Measurements from ENCODE around the gene C6orf47.
A peak's percentile ranks its signal among the peaks of the same experiment; 100 is the strongest.

The C6orf47 gene

GRCh38 chr6:31620586-31621319, 39.8 kb downstream of the C6orf47 start, which contains the start of gene PRRC2A:
Gene PRRC2A, plus strand, starts transcription at chr6:31620715. Its CDS starts 2,075 bp downstream, at chr6:31622790.
- H3K4me3 ChIP-seq (replicated peaks; ENCODE audit: low read depth, low read length): peak within 1 kb of the TSS; percentile 92
- TF ChIP-seq, protein P1, sequence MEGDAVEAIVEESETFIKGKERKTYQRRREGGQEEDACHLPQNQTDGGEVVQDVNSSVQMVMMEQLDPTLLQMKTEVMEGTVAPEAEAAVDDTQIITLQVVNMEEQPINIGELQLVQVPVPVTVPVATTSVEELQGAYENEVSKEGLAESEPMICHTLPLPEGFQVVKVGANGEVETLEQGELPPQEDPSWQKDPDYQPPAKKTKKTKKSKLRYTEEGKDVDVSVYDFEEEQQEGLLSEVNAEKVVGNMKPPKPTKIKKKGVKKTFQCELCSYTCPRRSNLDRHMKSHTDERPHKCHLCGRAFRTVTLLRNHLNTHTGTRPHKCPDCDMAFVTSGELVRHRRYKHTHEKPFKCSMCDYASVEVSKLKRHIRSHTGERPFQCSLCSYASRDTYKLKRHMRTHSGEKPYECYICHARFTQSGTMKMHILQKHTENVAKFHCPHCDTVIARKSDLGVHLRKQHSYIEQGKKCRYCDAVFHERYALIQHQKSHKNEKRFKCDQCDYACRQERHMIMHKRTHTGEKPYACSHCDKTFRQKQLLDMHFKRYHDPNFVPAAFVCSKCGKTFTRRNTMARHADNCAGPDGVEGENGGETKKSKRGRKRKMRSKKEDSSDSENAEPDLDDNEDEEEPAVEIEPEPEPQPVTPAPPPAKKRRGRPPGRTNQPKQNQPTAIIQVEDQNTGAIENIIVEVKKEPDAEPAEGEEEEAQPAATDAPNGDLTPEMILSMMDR (IDR thresholded peaks at IDR 0.05; ENCODE audit: low read length, missing control alignments): no peak
- peak; percentile 61 for DNase-seq (ENCODE audit: low read depth)

DNA sequence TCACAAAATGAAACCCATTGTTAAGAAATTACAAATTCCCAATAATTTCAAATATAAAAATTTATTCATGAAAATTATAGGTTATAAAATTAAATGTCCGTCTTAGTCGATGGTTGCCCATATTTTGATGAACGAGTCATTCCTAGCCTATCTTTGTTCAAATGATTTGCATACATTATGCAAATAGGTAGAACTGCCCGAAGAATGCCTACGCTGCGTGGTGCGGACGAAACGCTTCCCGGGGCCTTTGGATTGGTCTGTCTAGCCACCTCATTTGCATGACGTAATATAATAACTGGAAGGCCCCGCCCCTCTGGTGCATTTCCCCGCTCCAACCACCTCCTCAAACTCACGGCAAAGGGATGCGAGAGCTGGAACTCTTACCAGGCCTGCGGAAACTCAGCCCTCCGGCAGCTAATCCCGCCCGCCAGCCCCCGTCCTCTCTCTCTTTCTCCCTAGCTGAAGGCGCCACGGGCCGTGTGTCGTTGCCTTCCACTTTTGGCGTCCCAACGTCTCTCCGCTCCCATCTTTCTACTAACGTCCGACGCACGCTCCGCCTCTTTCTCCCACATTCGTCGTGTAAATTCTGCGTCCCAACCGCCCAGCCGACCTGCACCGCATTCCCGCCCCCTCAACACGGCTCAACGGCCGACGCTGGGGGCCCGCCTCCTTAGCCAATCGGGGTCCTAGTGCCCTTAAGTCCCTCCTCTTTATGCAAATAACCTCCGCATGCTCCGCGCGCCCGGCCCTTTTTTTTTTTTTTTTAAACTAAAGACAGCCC, 40.6 kb downstream of the C6orf47 start:
- peak; percentile 99 for DNase-seq (ENCODE audit: low read depth)
- H3K4me3 ChIP-seq (replicated peaks; ENCODE audit: low read depth, low read length): peak overlapping the region; percentile 92
- TF ChIP-seq, protein P1 (IDR thresholded peaks at IDR 0.05; ENCODE audit: low read length, missing control alignments): no peak

- no peak for DNase-seq (ENCODE audit: low read depth)
- H3K4me3 ChIP-seq (replicated peaks; ENCODE audit: low read depth, low read length): no peak overlapping the region
- TF ChIP-seq, protein P1 (IDR thresholded peaks at IDR 0.05; ENCODE audit: low read length, missing control alignments): no peak
These were observed 43.6 kb downstream of the C6orf47 start for GRCh38 chr6:31617010-31617409.

DNA sequence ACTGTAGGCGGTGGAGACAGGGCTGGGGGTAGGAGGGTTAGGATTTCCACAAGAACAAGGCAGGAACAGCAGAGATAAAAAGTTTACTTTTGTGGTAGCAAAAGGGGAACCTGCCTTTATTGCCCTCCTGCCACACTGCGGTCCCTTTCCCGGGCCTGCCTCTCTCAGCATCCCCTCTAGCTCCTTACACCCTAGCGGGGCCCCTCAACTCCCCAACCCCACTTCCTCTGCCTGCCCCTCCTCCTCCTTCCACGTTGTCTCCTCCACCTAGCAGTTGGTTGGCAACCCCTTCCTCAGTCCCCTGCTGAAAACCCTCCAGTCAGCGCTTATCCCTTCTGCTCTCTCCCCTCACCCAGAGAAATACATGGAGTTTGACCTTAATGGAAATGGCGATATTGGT, 44.8 kb downstream of the C6orf47 start:
- DNase-seq (ENCODE audit: low read depth): no peak
- TF ChIP-seq, protein P1 (IDR thresholded peaks at IDR 0.05; ENCODE audit: low read length, missing control alignments): no peak
- H3K4me3 ChIP-seq (replicated peaks; ENCODE audit: low read depth, low read length): no peak overlapping the region

DNA sequence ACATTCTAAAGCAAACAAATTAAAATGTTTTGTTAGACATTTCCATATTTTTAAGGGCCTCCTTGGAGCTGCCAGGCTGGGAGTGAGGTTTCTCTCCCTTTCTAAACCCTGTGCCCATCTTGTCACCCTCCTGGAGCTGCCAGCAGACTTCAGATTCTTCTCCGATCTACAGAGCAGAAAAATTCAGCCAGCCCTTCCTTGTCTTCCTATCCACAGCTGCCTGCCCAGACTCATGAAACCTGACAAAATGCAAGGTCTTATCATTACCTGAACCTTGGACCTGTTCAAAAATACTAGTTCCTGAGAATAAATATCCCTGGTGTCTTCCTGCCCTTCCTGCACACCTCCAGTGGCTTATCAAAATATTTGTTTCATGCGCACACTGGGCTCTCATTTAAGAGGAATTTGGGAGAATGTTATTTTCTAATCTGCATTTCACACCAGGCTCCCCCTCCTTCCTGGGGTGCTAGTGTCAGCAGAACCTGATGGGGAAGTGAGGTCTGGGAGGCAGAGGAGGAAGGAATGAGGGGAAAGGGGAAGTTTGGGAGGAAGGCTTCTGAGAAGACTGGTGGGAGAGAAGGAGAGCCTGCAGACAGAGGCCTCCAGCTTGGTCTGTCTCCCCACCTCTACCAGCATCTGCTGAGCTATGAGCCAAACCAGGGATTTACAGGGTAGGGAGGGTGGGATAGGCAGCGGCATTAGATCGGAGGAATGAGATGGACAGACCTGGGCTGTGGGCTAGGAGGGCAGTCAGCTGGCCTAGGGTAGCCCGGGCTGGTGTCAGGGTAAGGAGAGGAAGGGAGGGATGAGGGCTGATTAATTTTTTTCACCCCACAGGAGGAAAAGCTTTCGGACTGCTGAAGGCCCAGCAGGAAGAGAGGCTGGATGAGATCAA, 45.6 kb downstream of the C6orf47 start, which contains the start of gene AIF1:
Gene AIF1, plus strand, starts transcription at position 551 of the 895 bp plus-strand sequence. Its CDS starts 96 bp downstream, at position 647.
- TF ChIP-seq, protein P1 (IDR thresholded peaks at IDR 0.05; ENCODE audit: low read length, missing control alignments): no peak
- DNase-seq (ENCODE audit: low read depth): no peak
- no peak within 1 kb of the TSS for H3K4me3 ChIP-seq (replicated peaks; ENCODE audit: low read depth, low read length)

- H3K4me3 ChIP-seq (replicated peaks; ENCODE audit: low read depth, low read length): no peak overlapping the region
- TF ChIP-seq, protein P1 (IDR thresholded peaks at IDR 0.05; ENCODE audit: low read length, missing control alignments): no peak
- DNase-seq (ENCODE audit: low read depth): no peak
These were observed 46.4 kb downstream of the C6orf47 start for GRCh38 chr6:31614075-31614619.

Data from fibroblast of pulmonary artery (primary cell).